HG03135 (cell line): ENCODE results near the gene CAMK1D.

Source experiments
- ATAC-seq: cut with Tn5 transposase; IDR thresholded peaks from one replicate; pipeline ENCODE4 v1.9.1; 2021; ENCODE audit warnings: mild to moderate bottlenecking, moderate library complexity; ENCODE audit not compliant: unreplicated experiment

CAMK1D gene

DNA sequence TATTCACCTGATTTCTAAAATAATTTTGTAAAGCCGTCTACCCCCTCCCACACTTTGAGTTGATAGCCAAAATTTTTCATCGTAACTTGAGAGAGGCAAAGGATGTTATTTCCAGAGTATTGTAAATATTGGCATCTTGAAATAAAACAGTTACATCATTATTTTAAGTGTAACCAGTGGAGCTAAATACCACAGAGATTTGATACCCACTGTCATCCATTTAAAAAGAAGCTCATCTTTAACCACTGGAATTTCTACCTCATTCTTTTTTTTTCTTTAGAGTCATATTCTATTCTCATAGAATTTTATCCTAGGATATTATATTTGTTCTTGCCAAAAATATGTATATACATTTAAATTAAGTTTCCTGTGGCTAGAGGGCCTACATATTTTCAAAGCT lies 48.6 kb downstream of the CAMK1D start:
- no peak for ATAC-seq

- ATAC-seq = no peak
These were observed 51.1 kb downstream of the CAMK1D start for GRCh38 chr10:12400266-12400931.

GRCh38 chr10:12401466-12401865 lies 52.1 kb downstream of the CAMK1D start:
- ATAC-seq = no peak

DNA sequence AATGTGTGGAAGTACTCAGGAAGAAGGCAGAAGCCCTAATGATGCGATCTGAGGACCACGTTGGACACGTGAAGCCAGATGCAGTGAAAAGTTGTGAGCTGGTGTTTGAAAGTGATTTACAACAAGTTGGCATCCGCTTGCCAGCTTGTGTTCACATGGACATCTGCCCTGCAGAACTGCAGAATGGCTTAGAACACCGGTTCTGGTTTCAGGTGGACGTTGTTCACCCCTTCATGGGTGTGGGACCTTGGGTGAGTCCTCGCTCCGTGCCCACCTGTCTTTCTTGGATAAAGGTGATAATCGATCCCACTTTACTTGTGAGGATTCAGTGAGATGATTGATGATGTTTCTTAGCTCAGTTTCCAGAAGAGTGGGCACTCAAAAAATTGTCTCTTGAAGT lies 53.8 kb downstream of the CAMK1D start:
- ATAC-seq = no peak

GRCh38 chr10:12405342-12406320 lies 56.3 kb downstream of the CAMK1D start:
- no peak for ATAC-seq

- no peak for ATAC-seq
These were observed 57.5 kb downstream of the CAMK1D start for GRCh38 chr10:12406764-12407400.

DNA sequence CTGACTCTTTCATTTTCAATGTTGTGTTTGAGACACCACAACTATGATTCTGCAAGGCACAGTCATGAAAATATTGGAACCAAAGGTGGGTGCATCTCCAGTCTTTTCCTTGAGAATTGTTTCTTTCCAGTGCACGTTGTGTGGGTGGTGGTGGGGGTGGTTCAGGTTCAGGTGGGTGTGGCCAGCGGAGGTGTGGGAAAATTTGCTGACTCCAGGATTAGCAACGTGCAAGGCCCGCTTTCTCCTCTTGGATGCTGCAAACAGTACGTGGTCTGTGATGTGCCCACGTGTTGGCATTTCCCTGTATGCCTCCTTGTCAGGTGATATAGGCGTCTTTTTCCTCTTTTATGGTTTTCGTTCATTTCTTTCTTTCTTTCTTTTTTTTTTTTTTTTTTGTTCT lies 59.1 kb downstream of the CAMK1D start:
- no peak for ATAC-seq

DNA sequence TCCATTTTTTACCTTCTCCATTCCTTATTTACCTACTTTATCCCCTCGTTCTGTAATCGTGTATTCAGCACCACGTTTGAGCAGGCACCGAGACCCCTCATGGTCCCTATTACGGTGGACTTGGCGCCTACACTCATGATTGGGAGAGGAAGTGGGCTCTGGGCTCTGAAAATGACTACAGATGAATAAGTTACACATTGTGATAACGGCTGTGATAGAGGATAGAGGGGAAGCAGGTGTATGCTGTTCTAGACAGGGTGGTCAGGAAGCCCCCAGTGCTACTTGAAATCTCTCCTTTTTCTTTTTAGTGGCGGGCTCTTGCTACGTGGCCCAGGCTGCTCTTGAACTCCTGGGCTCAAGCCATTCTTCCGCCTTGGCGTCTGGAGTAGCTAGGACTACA lies 59.8 kb downstream of the CAMK1D start:
- no peak for ATAC-seq

DNA sequence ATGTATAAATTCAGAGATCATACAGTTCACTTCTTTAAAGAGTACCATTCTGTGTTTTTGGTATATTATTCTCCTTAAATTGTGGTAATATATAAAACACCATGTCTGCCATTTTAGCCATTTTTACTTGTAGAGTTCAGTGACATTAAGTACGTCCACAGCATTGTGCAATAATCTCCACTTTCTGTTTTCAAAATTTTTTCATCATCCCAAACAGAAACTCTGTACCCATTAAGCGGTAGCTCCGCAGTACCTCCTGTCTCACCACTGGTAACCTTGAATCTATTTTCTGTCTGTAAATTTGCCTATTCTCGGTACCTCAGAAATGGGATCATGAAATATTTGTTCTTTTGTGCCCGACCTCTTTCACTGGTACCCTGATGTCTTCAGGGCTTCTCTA lies 60.3 kb downstream of the CAMK1D start:
- no peak for ATAC-seq

GRCh38 chr10:12412666-12413368 lies 63.5 kb downstream of the CAMK1D start:
- ATAC-seq = no peak

DNA sequence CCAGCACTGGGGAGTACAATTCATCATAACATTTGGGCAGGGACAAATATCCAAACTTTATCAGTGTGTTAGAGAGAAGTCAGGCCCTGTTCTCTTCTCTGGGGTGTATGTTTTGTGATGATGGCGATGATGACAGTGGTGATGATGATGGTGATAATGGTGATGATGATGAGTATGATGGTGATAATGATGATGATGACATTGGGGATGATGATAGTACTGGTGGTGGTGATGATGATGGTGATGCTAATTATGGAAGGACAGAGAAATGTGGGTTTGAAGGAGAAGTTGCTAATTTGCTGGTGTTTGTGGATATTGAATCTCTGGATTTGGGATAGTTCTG lies 64.0 kb downstream of the CAMK1D start:
- ATAC-seq = no peak

GRCh38 chr10:12414278-12414989 lies 65.1 kb downstream of the CAMK1D start:
- no peak for ATAC-seq

DNA sequence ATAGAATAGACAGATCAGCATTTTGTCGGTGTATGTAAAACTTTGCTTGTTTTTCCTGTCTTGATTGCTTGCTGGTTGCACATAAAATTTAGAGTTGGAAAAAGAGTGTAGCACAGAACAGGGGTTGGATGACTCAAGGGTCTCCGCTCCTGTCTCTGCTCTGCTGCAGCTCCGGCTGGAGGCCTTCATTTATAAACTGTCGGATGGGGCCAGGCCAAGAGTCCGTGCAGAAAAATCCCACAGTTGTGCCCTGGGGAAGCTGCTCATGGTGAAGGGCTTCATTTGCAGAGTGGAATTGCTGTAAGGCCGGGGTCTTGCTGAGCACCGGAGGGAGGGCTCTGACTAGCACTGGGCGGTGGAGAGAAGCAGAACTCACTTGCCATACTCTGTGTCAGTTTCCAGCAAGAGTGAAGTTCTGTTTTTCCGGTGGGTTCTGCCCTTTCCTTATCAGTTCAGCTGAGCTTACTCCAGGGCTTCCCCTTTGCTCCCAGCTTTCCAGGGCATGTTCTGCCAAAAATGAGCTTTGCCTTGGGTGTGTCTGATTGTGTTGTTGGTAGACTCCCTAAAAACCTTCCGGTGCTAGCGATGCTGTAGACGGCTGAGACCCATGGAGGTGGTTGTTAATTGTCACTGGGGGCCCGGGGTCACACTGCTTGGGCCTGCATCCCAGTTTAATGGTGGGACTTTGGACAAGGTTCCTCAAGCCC lies 67.2 kb downstream of the CAMK1D start:
- ATAC-seq = no peak

DNA sequence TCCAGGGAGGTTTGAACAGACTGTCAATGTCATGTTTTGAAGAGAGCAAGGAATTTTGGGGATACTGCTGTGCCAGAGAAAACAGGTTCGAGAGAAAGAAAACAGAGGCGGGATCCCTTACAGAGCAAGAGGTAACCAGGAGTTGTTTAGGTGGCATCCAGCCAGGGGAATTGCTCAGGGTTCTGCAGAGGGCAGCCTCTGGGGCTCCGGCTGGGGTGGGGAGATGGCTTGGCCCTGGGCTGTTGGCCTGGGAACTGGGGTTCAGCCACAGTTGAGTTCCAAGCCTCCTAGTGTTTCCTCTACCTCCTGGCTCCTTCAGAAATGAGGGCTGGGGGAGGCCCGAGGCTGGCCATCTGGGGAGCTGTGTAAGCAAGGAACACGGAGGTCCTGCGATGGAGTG lies 68.0 kb downstream of the CAMK1D start:
- no peak for ATAC-seq

- ATAC-seq = no peak
These were observed 68.7 kb downstream of the CAMK1D start for GRCh38 chr10:12418000-12418399.

GRCh38 chr10:12418725-12419261 lies 69.4 kb downstream of the CAMK1D start:
- no peak for ATAC-seq

GRCh38 chr10:12419262-12419847 lies 70.0 kb downstream of the CAMK1D start:
- ATAC-seq = no peak

DNA sequence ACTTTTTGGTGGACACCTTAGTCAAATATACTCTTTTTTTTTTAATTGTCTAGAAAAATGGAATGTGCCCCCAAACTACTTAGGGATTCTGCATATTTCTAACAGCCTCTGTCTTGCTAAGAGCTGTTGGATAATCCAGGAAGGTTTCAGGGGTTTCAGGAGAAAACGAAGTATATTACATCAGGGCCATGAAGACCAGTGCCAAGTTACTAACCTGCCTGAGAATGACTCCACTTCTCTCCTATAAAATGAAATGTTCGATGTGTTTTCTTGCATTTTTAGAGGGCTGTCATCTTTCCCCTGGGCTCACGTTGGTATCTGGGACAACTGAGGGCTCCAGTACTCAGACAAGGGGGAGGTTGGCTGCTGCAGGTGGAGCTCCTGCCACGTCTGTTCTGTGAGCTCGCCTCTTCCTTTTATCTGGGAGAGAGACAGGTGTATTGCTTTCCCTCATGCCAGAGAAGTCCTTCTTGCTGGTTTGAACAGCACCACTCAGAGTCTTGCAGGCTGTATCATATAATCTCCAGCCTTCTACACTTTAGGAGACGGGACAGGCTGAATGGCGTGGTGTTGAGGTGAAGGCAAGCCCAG lies 71.3 kb downstream of the CAMK1D start:
- ATAC-seq = no peak

DNA sequence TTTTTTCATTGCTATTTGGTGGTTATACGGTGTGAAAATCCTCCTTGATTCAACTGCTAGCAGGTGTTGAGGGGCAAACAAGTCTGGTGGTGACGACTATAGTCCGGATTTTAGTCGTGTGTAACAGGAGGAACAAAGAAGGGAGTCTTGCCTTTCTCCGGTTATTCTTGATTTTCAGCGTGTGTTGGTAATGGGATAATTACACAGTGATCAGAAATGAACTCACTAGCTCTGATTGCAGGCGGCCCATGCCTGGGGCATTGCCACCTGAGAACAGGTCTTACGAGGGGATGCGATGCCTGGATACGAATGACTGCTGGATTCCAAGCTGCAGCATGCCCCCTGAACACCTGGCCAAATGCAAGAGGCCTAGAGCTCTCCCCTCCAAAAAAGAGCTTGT lies 72.8 kb downstream of the CAMK1D start:
- no peak for ATAC-seq
